Left ventricle myocardium inferior (tissue), 1 donor: ENCODE data around the gene DOK1. TPM values are rescaled to one million over a fixed set of nuclear protein-coding genes. Genes with fewer than 3 reads are reported as not detected.
"Not testable (repeated sequence)": the region's sequence is repeated elsewhere in the genome, so short reads cannot be mapped to it uniquely, and the experiment has no call there.

Experiments used
- DNase-seq: peaks from one replicate; pipeline ENCODE4 v3.0.0-alpha.2; 2020
- H3K27ac ChIP-seq: fragments of 200-600 bp; replicated peaks from 2 replicates; pipeline ENCODE4 v1.8.0; 2021
- H3K27me3 ChIP-seq: fragments of 200-600 bp; 2 replicates; pipeline ENCODE4 v1.8.0; 2021; ENCODE audit warnings: low read depth
- H3K36me3 ChIP-seq: fragments of 200-600 bp; 2 replicates; pipeline ENCODE4 v1.8.0; 2021
- H3K4me1 ChIP-seq: fragments of 200-600 bp; 2 replicates; pipeline ENCODE4 v1.8.0; 2021
- H3K4me3 ChIP-seq: fragments of 200-600 bp; 2 replicates; pipeline ENCODE4 v1.8.0; 2021; ENCODE audit warnings: mild to moderate bottlenecking, moderate library complexity
- H3K9me3 ChIP-seq: fragments of 200-600 bp; replicated peaks from 2 replicates; pipeline ENCODE4 v1.8.0; 2021
- intact Hi-C: fragments of 100-400 bp; cut with micrococcal nuclease; formaldehyde crosslinking; loops from one replicate; pipeline ENCODE4 v1.11.0; 2022
- total RNA-seq: library from RNA; stranded (reverse); fragmentation: NEBNext Ultra II Directional; extraction: Animal tissue kit (Norgen Biotek cat#: 25700); gene quantifications from one replicate; pipeline ENCODE4 v1.2.1, GENCODE V29; 2021
- TF ChIP-seq, protein P1 (sequence below): fragments of 200-600 bp; IDR thresholded peaks from 2 replicates; pipeline ENCODE4 v1.8.0; 2021; ENCODE audit warnings: antibody characterized with exemption, mild to moderate bottlenecking, borderline replicate concordance
- donor health status: DM: no; HTN: yes; CAD: no; lungs with severe emphysema.

Gene DOK1
- total RNA-seq, 1 donor from 2014 or later, result 4.1 TPM

DNA sequence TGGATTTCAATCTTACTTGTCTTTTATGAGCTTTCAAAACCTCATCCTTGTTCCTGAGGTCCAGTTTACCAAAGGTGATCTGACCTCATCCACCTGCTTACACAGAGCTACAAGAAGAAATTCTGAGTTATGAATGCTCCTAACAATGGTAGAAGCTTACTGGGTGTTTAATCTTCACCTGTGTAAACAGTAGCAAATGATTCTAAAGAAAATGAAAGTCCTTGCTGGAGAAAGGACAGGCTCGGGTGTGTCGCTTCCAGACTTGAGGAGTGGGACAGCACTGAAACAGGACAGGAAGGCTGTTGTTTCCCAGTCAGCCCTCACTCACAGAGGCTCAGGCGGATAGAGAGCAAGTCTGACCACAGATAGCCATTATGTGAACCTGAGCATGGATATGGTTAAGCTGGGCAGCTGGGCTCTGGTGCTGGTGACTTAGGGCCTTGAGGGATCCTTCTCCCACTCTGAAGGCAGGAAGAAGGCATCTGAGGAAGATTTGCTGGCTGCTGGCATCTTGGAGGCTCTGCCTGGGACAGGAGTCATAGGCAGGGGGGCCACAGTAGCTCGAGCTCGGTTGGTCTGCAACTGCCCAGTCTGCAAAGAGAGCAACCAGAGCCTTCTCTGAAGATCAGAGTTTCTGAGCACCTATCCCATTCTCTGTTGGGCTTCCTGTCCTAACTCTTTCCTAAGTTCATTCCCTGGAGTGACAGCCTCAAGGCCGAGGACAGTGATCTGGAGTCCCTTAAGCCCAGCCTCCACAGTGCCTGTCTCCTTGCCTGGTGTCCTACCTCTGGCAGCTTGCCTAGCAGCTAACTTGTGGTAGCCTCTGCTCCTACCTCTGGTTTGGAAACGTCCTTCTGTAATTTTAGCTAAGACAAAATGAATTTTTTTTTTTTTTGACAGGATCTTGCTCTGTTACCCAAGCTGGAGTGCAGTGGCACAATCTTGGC is 4.0 kb downstream of the DOK1 start:
- DNase-seq, result no peak
- Histone ChIP-seq H3K4me3 (no peak overlapping the region), H3K9me3 (no peaks in the 10 kb centered on the region), H3K27me3 (peaks cover 54% of the 10 kb centered on the region), H3K36me3 (no peaks in the 10 kb centered on the region), H3K4me1 (peaks cover 21% of the 10 kb centered on the region), H3K27ac (no peak overlapping the region)
- TF ChIP-seq, protein P1, sequence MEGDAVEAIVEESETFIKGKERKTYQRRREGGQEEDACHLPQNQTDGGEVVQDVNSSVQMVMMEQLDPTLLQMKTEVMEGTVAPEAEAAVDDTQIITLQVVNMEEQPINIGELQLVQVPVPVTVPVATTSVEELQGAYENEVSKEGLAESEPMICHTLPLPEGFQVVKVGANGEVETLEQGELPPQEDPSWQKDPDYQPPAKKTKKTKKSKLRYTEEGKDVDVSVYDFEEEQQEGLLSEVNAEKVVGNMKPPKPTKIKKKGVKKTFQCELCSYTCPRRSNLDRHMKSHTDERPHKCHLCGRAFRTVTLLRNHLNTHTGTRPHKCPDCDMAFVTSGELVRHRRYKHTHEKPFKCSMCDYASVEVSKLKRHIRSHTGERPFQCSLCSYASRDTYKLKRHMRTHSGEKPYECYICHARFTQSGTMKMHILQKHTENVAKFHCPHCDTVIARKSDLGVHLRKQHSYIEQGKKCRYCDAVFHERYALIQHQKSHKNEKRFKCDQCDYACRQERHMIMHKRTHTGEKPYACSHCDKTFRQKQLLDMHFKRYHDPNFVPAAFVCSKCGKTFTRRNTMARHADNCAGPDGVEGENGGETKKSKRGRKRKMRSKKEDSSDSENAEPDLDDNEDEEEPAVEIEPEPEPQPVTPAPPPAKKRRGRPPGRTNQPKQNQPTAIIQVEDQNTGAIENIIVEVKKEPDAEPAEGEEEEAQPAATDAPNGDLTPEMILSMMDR, result no peak
- intact Hi-C loops, result no loop called here

DNA sequence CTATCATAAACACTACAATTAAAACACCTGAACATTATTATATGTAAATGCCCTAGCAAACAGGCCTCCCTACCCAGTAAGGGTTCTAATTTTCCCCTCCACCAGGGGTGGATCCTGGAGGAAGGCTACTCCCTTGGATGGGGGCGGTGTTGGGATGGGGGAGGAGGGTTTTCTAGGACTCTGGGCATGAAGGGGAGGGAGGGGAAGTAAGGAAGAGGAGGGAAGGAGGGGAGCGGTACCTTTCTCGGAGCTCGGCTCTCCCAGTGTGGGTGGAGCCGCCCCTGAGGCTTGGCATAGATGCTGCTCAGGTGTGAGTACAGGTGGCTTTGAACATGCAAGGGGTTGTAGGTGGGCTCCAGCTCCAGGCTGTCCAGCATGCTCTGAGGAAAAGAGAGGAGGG is 5.4 kb downstream of the DOK1 start:
- Histone ChIP-seq H3K9me3 (no peaks in the 10 kb centered on the region), H3K4me1 (peaks cover 8% of the 10 kb centered on the region), H3K27ac (no peak overlapping the region), H3K4me3 (no peak overlapping the region), H3K27me3 (peaks cover 59% of the 10 kb centered on the region), H3K36me3 (no peaks in the 10 kb centered on the region)
- intact Hi-C loops, result no loop called here
- TF ChIP-seq, protein P1, result no peak
- DNase-seq, result no peak

DNA sequence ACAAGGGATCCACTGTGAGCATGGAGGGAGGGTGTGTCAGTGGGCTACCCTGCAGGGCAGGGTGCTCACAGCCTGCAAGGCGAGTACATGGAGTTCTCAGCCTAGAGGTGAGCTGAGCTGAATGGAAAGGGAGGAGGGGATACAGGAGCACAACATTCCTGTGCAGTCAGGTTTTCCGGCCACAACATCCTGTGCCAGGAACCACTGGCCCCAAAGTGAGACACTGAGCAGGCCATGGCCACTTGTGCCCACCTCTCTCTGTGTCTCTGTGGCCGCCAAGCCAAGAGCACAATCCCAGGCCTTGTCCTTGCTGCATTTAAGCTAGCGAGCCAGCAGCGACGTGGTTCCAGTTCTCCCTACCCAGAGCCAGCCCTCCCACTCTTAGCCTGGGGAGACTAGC is 6.1 kb downstream of the DOK1 start:
- Histone ChIP-seq H3K36me3 (no peaks in the 10 kb centered on the region), H3K27ac (no peak overlapping the region), H3K9me3 (no peaks in the 10 kb centered on the region), H3K4me1 (peaks cover 1% of the 10 kb centered on the region), H3K27me3 (peaks cover 59% of the 10 kb centered on the region), H3K4me3 (no peak overlapping the region)
- intact Hi-C loops, result no loop called here
- no peak for DNase-seq
- TF ChIP-seq, protein P1, result no peak

DNA sequence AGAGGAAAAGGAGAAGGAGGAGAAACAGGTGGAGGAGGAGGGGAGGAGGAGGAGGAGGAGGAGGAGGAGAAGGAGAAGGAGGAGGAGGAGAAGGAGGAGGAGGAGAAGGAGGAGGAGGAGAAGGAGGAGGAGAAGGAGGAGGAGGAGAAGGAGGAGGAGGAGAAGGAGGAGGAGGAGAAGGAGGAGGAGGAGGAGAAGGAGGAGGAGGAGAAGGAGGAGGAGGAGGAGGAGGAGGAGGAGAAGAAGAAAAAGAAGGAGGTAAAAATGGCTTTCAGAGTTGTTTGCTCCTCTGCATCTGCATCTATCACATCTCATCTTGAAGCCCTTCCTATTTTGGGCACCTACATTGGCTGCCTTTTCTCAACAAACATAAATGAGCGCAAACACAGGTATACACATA is 6.5 kb downstream of the DOK1 start:
- H3K9me3 ChIP-seq, intact Hi-C loops, H3K27ac ChIP-seq, H3K4me3 ChIP-seq, H3K36me3 ChIP-seq, DNase-seq, H3K4me1 ChIP-seq: not testable (repeated sequence)
- H3K27me3 ChIP-seq, result peaks cover 59% of the 10 kb centered on the region

- Histone ChIP-seq H3K27me3 (peaks cover 59% of the 10 kb centered on the region), H3K9me3 (no peaks in the 10 kb centered on the region), H3K27ac (no peak overlapping the region), H3K4me1 (no peaks in the 10 kb centered on the region), H3K4me3 (no peak overlapping the region), H3K36me3 (no peaks in the 10 kb centered on the region)
- TF ChIP-seq, protein P1, result no peak
- intact Hi-C loops, result no loop called here
- no peak for DNase-seq
Observed at GRCh38 chr2:74562126-74562775, 7.7 kb downstream of the DOK1 start.

DNA sequence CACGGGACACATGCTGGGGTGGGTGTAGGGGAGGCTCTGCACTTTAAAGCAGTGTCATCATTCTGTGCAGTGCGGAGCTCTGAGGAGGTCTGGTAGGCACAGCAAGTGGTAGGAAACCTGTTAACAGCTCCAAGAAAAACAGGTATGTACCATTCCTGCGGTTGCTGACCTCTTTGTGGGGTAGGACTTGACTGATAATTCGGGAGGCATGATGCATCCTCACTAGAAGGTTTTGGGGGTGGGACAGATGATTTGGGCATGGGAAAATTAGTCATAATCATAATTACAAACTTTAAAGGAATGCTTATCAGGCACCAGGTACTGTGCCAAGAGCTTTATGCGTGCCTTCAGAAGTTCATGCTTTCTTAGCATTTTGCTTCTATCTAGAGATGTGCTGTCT is 9.7 kb downstream of the DOK1 start:
- Histone ChIP-seq H3K4me3 (no peak overlapping the region), H3K9me3 (no peaks in the 10 kb centered on the region), H3K27me3 (peaks cover 72% of the 10 kb centered on the region), H3K27ac (no peak overlapping the region), H3K36me3 (no peaks in the 10 kb centered on the region), H3K4me1 (no peaks in the 10 kb centered on the region)
- DNase-seq, result no peak
- TF ChIP-seq, protein P1, result no peak
- intact Hi-C loops, result no loop called here
